ENCODE measurements around the gene MCTP2.

Gene MCTP2

GRCh38 chr15:94265009-94265408 lies 33.6 kb downstream of the MCTP2 start:
- no peak for DNase-seq

GRCh38 chr15:94265982-94266381 lies 34.6 kb downstream of the MCTP2 start:
- DNase-seq, result no peak

GRCh38 chr15:94266789-94267188 lies 35.4 kb downstream of the MCTP2 start:
- no peak for DNase-seq

- DNase-seq, result no peak
Measured at GRCh38 chr15:94269954-94270353, 38.6 kb downstream of the MCTP2 start.

- DNase-seq, result no peak
Measured at GRCh38 chr15:94270570-94270969, 39.2 kb downstream of the MCTP2 start.

- DNase-seq, result no peak
Measured at GRCh38 chr15:94272251-94272898, 41.0 kb downstream of the MCTP2 start.

GRCh38 chr15:94273826-94274225 lies 42.5 kb downstream of the MCTP2 start:
- DNase-seq, result no peak

GRCh38 chr15:94274745-94275144 lies 43.4 kb downstream of the MCTP2 start:
- no peak for DNase-seq

- no peak for DNase-seq
Measured at GRCh38 chr15:94277485-94277884, 46.1 kb downstream of the MCTP2 start.

GRCh38 chr15:94279736-94280135 lies 48.4 kb downstream of the MCTP2 start:
- no peak for DNase-seq

- no peak for DNase-seq
Measured at GRCh38 chr15:94280301-94280700, 48.9 kb downstream of the MCTP2 start.

- DNase-seq, result no peak
Measured at GRCh38 chr15:94282269-94283250, 51.2 kb downstream of the MCTP2 start.

GRCh38 chr15:94286583-94286982 lies 55.2 kb downstream of the MCTP2 start:
- no peak for DNase-seq

- DNase-seq, result peak; percentile 13
Measured at GRCh38 chr15:94287794-94288246, 56.5 kb downstream of the MCTP2 start.

- no peak for DNase-seq
Measured at GRCh38 chr15:94290730-94291129, 59.4 kb downstream of the MCTP2 start.

- DNase-seq, result no peak
Measured at GRCh38 chr15:94293411-94294402, 62.3 kb downstream of the MCTP2 start.

- no peak for DNase-seq
Measured at GRCh38 chr15:94294556-94294955, 63.2 kb downstream of the MCTP2 start.

- no peak for DNase-seq
Measured at GRCh38 chr15:94295275-94295674, 63.9 kb downstream of the MCTP2 start.

GRCh38 chr15:94296717-94297116 lies 65.4 kb downstream of the MCTP2 start:
- DNase-seq, result no peak

- no peak for DNase-seq
Measured at GRCh38 chr15:94297558-94297957, 66.2 kb downstream of the MCTP2 start.

- no peak for DNase-seq
Measured at GRCh38 chr15:94298364-94298763, 67.0 kb downstream of the MCTP2 start.

GRCh38 chr15:94300612-94301011 lies 69.3 kb downstream of the MCTP2 start:
- no peak for DNase-seq

- no peak for DNase-seq
Measured at GRCh38 chr15:94305133-94305532, 73.8 kb downstream of the MCTP2 start.
